22Rv1 (cell line): ENCODE measurements around the gene SPRR2B.
"Not testable (repeated sequence)": the region's sequence is repeated elsewhere in the genome, so short reads cannot be mapped to it uniquely, and the experiment has no call there.

ENCODE experiments used
- H3K27ac ChIP-seq: fragments of 450-650 bp; 2 replicates; pipeline ENCODE4 v1.5.1; 2017
- ZFX ChIP-seq: fragments of 450-650 bp; IDR thresholded peaks from 2 replicates; pipeline ENCODE4 v1.6.1; 2017; ENCODE audit warnings: antibody characterized with exemption, borderline replicate concordance
- TF ChIP-seq, protein P1 (sequence below): fragments of 450-650 bp; IDR thresholded peaks from 2 replicates; pipeline ENCODE4 v1.5.1; 2017; ENCODE audit warnings: mild to moderate bottlenecking

SPRR2B gene

DNA sequence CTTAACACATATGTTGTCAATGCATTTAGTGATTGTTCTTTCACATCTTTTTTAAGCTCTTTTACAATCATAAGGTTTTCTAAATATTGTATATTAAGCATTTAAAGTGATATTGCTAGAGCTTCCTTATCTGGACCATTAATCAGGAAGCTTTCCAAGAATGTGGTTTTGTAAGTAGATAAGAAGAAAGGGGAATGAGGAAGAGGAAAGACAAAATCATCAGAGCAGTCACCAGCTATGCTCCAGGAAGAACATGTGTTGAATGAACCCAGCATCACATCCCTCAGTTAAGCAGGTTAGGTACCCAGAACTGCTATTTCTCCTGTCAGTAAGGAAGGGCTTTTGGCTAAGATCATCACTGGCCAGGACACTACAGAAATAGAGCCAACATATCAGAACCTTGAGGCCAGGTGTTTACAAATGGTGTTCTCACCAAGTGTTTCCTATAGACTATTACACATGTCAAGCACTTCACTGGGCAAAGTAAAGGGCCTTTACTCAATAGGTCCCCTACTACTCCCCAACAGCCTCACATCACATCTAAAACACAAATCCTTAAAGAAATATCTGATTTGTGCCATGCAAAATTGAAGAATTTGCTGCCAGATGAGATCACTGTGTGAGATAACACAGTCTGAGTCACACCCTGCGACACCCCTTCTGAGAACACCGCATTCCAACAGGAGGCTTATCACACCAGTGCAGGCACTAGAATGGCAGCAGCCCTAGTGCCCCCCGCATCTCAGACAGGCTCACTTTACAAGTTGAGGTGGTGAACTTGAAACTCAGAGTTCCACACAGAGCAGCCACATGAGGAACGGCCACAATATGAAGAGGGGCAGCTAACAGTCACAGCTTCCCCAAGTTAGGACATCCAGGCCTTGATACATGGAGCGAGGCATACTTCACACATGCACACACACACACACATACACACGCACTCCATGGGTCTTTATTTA lies 12.3 kb downstream of the SPRR2B start:
- no peak overlapping the region for H3K27ac ChIP-seq
- TF ChIP-seq ZFX, result no peak
- TF ChIP-seq, protein P1, sequence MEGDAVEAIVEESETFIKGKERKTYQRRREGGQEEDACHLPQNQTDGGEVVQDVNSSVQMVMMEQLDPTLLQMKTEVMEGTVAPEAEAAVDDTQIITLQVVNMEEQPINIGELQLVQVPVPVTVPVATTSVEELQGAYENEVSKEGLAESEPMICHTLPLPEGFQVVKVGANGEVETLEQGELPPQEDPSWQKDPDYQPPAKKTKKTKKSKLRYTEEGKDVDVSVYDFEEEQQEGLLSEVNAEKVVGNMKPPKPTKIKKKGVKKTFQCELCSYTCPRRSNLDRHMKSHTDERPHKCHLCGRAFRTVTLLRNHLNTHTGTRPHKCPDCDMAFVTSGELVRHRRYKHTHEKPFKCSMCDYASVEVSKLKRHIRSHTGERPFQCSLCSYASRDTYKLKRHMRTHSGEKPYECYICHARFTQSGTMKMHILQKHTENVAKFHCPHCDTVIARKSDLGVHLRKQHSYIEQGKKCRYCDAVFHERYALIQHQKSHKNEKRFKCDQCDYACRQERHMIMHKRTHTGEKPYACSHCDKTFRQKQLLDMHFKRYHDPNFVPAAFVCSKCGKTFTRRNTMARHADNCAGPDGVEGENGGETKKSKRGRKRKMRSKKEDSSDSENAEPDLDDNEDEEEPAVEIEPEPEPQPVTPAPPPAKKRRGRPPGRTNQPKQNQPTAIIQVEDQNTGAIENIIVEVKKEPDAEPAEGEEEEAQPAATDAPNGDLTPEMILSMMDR, result no peak

DNA sequence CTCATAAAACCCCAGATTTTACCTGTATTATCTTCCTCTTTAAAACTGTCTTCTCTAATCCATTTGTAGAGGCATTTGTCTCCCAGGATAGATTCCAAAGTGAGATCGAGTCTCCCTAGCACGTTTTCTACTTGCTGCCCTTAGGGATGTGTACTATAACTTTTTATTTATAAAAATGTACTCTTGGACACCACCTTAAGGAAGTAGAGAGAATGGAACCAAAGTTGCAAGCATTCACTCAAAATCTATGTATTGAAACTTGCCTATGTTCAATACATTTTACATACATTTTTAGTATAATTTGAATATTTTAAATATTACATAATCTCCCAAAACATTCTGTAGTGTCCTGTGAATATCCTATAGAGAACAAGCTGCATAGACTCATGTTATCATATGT lies 13.3 kb downstream of the SPRR2B start:
- no peak overlapping the region for H3K27ac ChIP-seq
- TF ChIP-seq ZFX, result no peak
- TF ChIP-seq, protein P1, result no peak

DNA sequence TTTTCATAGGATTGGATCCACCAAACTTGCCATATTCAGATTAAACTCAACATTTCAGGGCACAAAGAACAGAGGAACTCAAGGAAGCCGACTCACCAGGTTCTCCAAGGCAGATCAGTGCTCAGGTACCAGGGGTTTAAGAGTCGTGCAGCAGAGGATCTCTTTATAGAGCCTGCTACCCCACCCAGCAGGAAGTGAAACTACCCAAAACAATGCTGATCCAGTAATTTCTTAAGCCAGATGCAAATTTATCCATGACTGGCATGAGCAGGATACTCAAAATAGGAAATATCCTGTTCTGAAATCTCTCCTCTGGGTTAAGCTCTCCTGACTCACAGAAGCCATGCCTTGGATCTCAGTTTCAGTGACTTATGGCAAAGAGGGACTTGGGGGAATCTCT lies 14.0 kb downstream of the SPRR2B start, which contains the start of gene SPRR2A:
TSS of gene SPRR2A (minus strand) at position 138 of the 400 bp plus-strand sequence. CDS start 777 bp downstream, outside the sequence.
- no peak for TF ChIP-seq ZFX
- TF ChIP-seq, protein P1, result no peak
- H3K27ac ChIP-seq, result no peak within 1 kb of the TSS

DNA sequence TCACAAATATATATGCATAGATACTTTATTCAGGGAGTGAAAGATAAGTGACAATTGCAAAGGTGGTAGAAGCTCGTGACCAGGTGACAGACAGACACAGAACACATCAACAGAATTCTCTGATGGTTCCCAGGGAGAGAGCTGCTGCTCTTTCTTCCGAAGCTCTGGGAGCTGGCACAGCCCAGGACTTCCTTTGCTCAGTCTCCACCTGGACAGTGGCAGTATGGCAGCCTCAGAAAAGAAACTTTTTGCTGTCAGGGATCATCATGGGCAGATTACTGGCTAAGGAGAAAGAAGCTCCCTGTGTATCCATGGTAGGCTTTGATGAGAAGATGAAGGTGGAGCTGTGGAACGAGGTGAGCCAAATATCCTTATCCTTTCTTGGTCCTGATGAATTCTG lies 15.3 kb downstream of the SPRR2B start:
- H3K27ac ChIP-seq, result not testable (repeated sequence)

DNA sequence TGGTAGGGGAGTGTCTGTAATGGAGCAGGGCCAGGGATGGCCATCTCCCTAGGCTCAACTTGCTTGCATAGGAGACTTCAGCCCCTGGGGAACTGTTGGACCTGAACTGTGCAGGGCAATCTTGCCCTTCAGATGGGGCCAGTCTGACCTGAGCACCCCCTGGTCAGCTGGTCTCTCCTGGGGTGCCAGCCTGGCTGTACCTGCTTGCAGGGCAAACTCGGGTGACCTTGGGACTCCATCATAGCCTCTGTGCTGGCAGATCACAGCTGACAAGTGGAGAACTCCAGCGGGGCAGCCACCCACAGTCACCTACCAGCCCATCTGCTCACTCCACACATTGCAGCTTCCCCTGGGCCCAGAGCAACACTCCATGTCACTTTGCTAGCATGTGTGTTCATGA lies 22.2 kb downstream of the SPRR2B start:
- no peak overlapping the region for H3K27ac ChIP-seq

DNA sequence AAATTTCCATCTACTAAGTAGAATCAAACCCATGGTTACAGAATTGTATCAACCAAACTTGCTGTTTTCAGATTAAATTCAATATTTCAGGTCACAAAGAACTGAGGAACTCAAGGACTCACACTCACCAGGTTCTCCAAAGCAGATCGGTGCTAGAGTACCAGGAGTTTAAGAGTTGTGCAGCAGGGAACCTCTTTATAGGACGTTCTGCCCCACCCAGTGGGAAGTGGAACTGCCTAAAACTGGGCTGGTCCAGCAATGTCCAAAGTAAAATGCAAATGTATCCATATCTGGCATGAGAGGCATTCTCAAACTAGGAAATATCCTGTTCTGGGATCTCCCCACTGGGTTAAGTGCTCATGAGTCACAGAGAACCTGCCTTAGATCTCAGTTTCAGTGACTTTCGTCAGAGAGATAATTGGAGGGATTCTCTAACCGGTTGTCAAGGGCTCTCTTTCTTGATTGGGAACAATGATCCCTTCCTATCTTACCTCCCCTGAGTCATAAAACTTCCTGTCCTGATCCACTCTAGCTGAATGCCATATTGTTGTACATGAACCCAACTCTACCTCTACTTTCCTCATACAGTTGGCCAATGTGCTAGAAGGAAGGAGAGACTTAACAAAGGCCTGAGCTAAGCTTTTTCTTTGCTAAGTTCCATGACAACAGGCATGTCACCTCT lies 30.3 kb downstream of the SPRR2B start, which contains the start of gene SPRR2D:
TSS of gene SPRR2D (minus strand) at position 171 of the 682 bp plus-strand sequence. CDS start 774 bp downstream, outside the sequence.
- no peak within 1 kb of the TSS for H3K27ac ChIP-seq
- no peak for TF ChIP-seq ZFX
- TF ChIP-seq, protein P1, result no peak

More for the DNA sequence above, 22.2 kb downstream of the SPRR2B start:
- no peak for TF ChIP-seq ZFX
- TF ChIP-seq, protein P1, result no peak

DNA sequence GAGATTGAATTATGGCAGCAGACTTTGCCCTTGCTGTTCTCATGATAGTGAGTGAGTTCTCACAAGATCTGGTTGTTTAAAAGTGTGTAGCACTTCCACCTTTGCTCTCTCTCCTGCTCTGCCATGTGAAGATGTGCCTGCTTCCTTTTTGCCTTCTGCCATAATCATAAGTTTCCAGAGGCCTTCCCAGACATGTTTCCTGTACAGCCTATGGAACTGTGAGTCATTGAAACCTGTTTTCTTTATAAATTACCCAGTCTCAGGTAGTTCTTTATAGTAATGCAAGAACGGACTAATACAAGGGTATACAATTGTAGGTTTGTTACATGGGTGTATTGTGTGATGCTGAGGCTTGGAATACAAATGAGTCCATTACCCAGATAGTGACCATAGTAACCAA lies 36.2 kb downstream of the SPRR2B start:
- no peak overlapping the region for H3K27ac ChIP-seq
- no peak for TF ChIP-seq ZFX
- TF ChIP-seq, protein P1, result no peak
